Calu3 (cell line): Measurements from ENCODE around the gene SLC38A8. TPM values are rescaled to one million over a fixed set of nuclear protein-coding genes. Genes with fewer than 3 reads are reported as not detected.

Source experiments
- BruUV-seq: library from RNA; stranded (reverse); fragments of 400-500 nt; replicated peaks from 2 replicates; lab custom pipeline; 2021; lab: Mats Ljungman, UMichigan
- CTCF ChIA-PET: fragments of 300-600 bp; sonication (Branson Sonifier 250); formaldehyde crosslinking; loops from one replicate; lab custom pipeline; 2022; ENCODE audit warnings: antibody characterized with exemption; lab: Charles Lee
- DNase-seq: peaks from one replicate; pipeline ENCODE4 v3.0.0; 2022
- H3K27ac Mint-ChIP-seq: one replicate; pipeline ENCODE4 v1.8.0; 2022; ENCODE audit warnings: mixed read lengths; ENCODE audit not compliant: unreplicated experiment
- H3K27me3 Mint-ChIP-seq: one replicate; pipeline ENCODE4 v1.8.0; 2022; ENCODE audit warnings: mixed read lengths; ENCODE audit not compliant: unreplicated experiment
- H3K36me3 Mint-ChIP-seq: one replicate; pipeline ENCODE4 v1.8.0; 2022; ENCODE audit warnings: mild to moderate bottlenecking, moderate library complexity, mixed read lengths; ENCODE audit not compliant: insufficient read depth, unreplicated experiment
- H3K4me1 Mint-ChIP-seq: one replicate; pipeline ENCODE4 v1.8.0; 2022; ENCODE audit warnings: mild to moderate bottlenecking, low read depth, mixed read lengths; ENCODE audit not compliant: unreplicated experiment
- H3K4me3 Mint-ChIP-seq: one replicate; pipeline ENCODE4 v1.8.0; 2022; ENCODE audit warnings: mild to moderate bottlenecking, low read depth, moderate library complexity, mixed read lengths; ENCODE audit not compliant: unreplicated experiment
- H3K9me3 Mint-ChIP-seq: one replicate; pipeline ENCODE4 v1.8.0; 2022; ENCODE audit warnings: low read depth, mixed read lengths; ENCODE audit not compliant: unreplicated experiment
- intact Hi-C: fragments of 100-400 bp; cut with micrococcal nuclease; formaldehyde crosslinking; loops from one replicate; pipeline ENCODE4 v1.10.0; 2022; ENCODE audit not compliant: unreplicated experiment
- total RNA-seq: library from RNA; stranded (reverse); gene quantifications from 2 replicates; pipeline ENCODE4 v1.2.3, GENCODE V29; 2022
- TF ChIP-seq, protein P1 (sequence below): fragments of 200-600 bp; IDR thresholded peaks from one replicate; pipeline ENCODE4 v1.8.0; 2022; ENCODE audit warnings: antibody characterized with exemption; ENCODE audit not compliant: unreplicated experiment

Gene SLC38A8
- total RNA-seq, 1 experiment from 2014 or later: not detected

DNA sequence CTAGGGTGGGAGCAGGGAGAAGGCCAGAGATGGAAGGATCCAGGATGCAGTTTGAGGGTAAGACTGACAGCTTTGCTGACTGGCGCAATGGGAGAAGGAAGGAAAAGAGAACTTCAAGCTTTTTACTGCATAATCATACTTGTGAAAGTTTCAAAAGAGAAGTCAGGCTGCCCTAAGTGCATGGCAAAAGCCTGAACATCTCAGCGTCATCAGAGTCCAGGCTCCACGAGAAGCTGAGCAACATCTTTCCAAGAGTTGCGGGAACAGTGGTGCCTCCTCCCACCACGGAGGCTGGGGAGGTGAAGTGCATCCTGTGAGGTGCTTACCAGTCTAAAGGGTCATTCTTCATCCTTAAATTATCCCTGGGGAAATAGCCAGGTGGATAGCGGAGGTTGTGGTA lies 26.9 kb upstream of the SLC38A8 start:
- TF ChIP-seq, protein P1, sequence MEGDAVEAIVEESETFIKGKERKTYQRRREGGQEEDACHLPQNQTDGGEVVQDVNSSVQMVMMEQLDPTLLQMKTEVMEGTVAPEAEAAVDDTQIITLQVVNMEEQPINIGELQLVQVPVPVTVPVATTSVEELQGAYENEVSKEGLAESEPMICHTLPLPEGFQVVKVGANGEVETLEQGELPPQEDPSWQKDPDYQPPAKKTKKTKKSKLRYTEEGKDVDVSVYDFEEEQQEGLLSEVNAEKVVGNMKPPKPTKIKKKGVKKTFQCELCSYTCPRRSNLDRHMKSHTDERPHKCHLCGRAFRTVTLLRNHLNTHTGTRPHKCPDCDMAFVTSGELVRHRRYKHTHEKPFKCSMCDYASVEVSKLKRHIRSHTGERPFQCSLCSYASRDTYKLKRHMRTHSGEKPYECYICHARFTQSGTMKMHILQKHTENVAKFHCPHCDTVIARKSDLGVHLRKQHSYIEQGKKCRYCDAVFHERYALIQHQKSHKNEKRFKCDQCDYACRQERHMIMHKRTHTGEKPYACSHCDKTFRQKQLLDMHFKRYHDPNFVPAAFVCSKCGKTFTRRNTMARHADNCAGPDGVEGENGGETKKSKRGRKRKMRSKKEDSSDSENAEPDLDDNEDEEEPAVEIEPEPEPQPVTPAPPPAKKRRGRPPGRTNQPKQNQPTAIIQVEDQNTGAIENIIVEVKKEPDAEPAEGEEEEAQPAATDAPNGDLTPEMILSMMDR: no peak
- H3K9me3 Mint-ChIP-seq: no peaks in the 10 kb centered on the region
- CTCF ChIA-PET: no interaction called here
- DNase-seq: no peak
- H3K4me1 Mint-ChIP-seq: no peaks in the 10 kb centered on the region
- intact Hi-C loops: loop anchor here (5.0 kb wide), 1 partner anchor 97 kb away; no protein-coding TSS in a partner anchor
- no peaks in the 10 kb centered on the region for H3K27me3 Mint-ChIP-seq
- no peak overlapping the region for H3K4me3 Mint-ChIP-seq
- peaks cover 36% of the 10 kb centered on the region for H3K36me3 Mint-ChIP-seq
- BruUV-seq: no TSS peak
- H3K27ac Mint-ChIP-seq: no peak overlapping the region

DNA sequence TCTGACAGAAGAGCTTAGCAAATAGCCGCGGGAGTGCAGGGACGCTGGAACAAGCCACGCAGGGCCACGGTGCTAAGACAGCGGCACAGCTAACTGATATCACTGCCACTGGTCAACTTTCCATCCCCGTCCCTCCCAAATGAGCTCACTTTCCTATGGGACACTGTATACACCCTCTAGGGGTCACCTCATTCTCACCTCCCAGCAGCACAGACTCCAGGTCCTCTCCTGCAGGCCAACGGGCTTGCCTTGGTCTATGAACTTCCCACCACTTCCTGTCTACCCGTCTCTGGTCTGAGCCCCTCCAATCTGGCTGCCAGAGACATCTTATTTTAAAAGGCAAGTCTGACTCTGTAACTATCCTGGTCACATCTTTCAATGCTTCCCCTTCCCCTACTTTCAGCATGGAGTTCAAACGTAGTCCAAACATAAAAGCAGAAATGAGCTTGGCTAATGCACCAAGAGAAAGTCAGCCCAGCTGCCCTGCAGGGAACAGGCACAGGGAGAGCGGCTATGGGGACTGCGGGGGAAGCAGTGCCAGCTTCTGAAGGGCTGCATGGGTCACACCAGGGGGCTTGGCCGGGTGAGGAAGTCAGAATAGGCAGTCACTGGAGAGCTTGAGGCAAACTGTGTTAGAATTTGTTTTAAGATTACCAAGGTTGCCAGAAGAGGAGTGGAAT lies 26.3 kb upstream of the SLC38A8 start:
- Mint-ChIP-seq H3K9me3 (no peaks in the 10 kb centered on the region), H3K4me3 (no peak overlapping the region), H3K4me1 (no peaks in the 10 kb centered on the region), H3K36me3 (peaks cover 41% of the 10 kb centered on the region), H3K27ac (no peak overlapping the region), H3K27me3 (no peaks in the 10 kb centered on the region)
- BruUV-seq: no TSS peak
- TF ChIP-seq, protein P1: no peak
- DNase-seq: no peak
- intact Hi-C loops: loop anchor here (5.0 kb wide), 1 partner anchor 97 kb away; no protein-coding TSS in a partner anchor
- CTCF ChIA-PET: no interaction called here

DNA sequence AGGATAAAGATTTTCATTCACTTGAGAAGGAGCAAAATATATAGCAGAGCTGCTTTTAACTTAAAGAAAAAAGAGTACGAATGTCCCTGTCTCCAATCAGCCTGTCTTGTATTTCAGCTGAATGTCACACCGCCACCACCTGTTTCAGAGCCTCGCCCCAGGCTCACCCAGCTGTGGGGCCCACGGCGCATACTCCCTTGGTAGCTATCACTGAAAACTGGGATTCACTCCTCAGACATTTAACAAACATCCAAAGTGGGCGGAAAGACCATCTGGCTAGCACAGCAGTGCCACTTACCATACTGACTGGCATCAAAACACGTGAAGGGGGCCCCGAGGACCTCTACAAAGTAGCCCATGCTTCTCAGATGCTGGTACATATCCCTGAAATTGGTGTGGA lies 25.4 kb upstream of the SLC38A8 start:
- intact Hi-C loops: loop anchor here (5.0 kb wide), 1 partner anchor 96 kb away; no protein-coding TSS in a partner anchor
- no peaks in the 10 kb centered on the region for H3K27me3 Mint-ChIP-seq

DNA sequence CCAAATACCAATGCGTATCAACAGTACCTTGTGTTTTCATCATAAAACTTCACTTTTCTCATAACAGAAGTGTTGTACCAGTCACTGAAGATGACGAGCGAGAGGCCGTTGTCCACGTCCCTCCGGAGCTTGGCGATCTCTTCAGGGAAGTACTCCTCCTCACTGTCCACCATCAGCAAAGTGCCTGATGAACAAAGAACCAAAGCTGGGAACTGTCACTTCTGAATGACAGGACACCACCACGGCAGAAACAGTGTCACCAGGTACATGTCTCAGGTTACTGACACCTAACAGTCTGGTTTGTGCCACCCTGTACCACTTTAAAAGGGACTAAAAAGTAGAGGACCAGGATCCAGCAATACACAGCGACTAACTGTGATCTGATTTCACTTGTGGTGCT lies 25.0 kb upstream of the SLC38A8 start:
- no peak overlapping the region for H3K27ac Mint-ChIP-seq
- no peaks in the 10 kb centered on the region for H3K4me1 Mint-ChIP-seq
- TF ChIP-seq, protein P1: no peak
- no peak for DNase-seq
- H3K9me3 Mint-ChIP-seq: no peaks in the 10 kb centered on the region
- peaks cover 52% of the 10 kb centered on the region for H3K36me3 Mint-ChIP-seq
- H3K4me3 Mint-ChIP-seq: no peak overlapping the region
- intact Hi-C loops: loop anchor here (5.0 kb wide), 1 partner anchor 95 kb away; no protein-coding TSS in a partner anchor
- BruUV-seq: no TSS peak
- CTCF ChIA-PET: no interaction called here
- H3K27me3 Mint-ChIP-seq: no peaks in the 10 kb centered on the region

More for the DNA sequence above, 25.4 kb upstream of the SLC38A8 start:
- Mint-ChIP-seq H3K4me1 (no peaks in the 10 kb centered on the region), H3K4me3 (no peak overlapping the region), H3K9me3 (no peaks in the 10 kb centered on the region), H3K27ac (no peak overlapping the region), H3K36me3 (peaks cover 48% of the 10 kb centered on the region)
- BruUV-seq: no TSS peak
- CTCF ChIA-PET: no interaction called here
- TF ChIP-seq, protein P1: no peak
- no peak for DNase-seq
